Neural progenitor cell (in vitro differentiated cells): ENCODE measurements around the gene KIAA1958.

Experiments
- CTCF ChIP-seq: fragments of 200-600 bp; sonication (generic); IDR thresholded peaks from 2 replicates; pipeline ENCODE4 v1.5.1; 2017; ENCODE audit warnings: antibody characterized with exemption, mild to moderate bottlenecking
- EZH2 ChIP-seq: fragments of 200-600 bp; sonication (generic); IDR thresholded peaks from 2 replicates; pipeline ENCODE4 v1.6.1; 2017; ENCODE audit warnings: antibody characterized with exemption, mild to moderate bottlenecking, moderate library complexity

DNA sequence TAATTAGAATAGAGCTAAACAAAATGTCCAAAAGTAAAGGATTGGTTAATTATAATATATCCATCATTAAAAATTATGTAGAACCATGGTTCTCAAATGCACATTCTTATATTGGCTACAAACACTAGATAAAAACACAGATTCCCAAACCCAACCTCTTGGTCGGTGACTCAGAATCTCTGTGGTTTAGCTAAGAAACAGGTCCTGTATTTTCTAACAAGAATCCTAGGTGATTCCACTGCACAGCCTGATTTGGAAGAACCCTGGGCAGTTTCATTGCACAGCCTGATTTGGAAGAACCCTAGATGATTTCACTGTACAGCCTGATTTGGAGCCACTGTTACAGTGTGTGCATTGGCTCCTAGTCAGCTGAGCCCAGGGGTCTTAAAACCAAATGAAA, 67.9 kb downstream of the KIAA1958 start:
- TF ChIP-seq CTCF (no peak), EZH2 (no peak)
